HEK293 (cell line): ENCODE results near the gene PILRA.
"Not testable (repeated sequence)": the region's sequence is repeated elsewhere in the genome, so short reads cannot be mapped to it uniquely, and the experiment has no call there.

Experiments used
- CTCF ChIA-PET: fragments of 350-600 bp; formaldehyde crosslinking; extraction: SDS; loops from one replicate; lab custom pipeline; 2021; ENCODE audit warnings: antibody characterized with exemption; lab: Yijun Ruan, JAX
- POLR2A ChIA-PET: fragments of 300-600 bp; formaldehyde crosslinking; extraction: SDS; loops from one replicate; lab custom pipeline; 2020; ENCODE audit warnings: antibody characterized with exemption, inconsistent platforms; lab: Yijun Ruan, JAX
- H3K27ac ChIP-seq: fragments of 200-500 bp; sonication (Bioruptor generic); 2 replicates; pipeline ENCODE4 v1.5.1; 2014; ENCODE audit warnings: low read depth, low read length, control low read depth, inconsistent platforms; ENCODE audit errors: extremely low read depth
- H3K36me3 ChIP-seq, 2 experiments: fragments of 200-500 bp in 1 of 2; sonication (Bioruptor generic) in 1 of 2; 1 replicate in 1 of 2; 2 replicates in 1 of 2; pipeline ENCODE4 v1.5.1; 2014 to 2017; ENCODE audit warnings: inconsistent platforms in 2 of 2, low read length in 2 of 2; ENCODE audit not compliant: control insufficient read depth in 2 of 2, insufficient read depth in 1 of 2
- H3K4me1 ChIP-seq: fragments of 200-500 bp; sonication (Bioruptor generic); 2 replicates; pipeline ENCODE4 v1.5.1; 2014; ENCODE audit warnings: mild to moderate bottlenecking, low read length, inconsistent platforms; ENCODE audit not compliant: control insufficient read depth, insufficient read depth
- H3K4me3 ChIP-seq: 2 replicates; pipeline ENCODE4 v1.5.1; 2011; ENCODE audit warnings: low read depth, mild to moderate bottlenecking, control low read depth, low read length, moderate library complexity
- H3K9me3 ChIP-seq: fragments of 200-500 bp; sonication (Bioruptor generic); 2 replicates; pipeline ENCODE4 v1.5.1; 2014; ENCODE audit warnings: low read depth, low read length, inconsistent platforms; ENCODE audit not compliant: control insufficient read depth, insufficient read depth
- CTCF ChIP-seq: fragments of 450-650 bp; formaldehyde crosslinking; IDR thresholded peaks from 2 replicates; pipeline ENCODE4 v1.5.1; 2016; ENCODE audit warnings: missing biosample characterization, missing genetic modification characterization
- KLF8 ChIP-seq: fragments of 450-650 bp; formaldehyde crosslinking; IDR thresholded peaks from 2 replicates; pipeline ENCODE4 v1.5.1; 2016; ENCODE audit warnings: missing biosample characterization, missing genetic modification characterization
- SP2 ChIP-seq: fragments of 450-650 bp; formaldehyde crosslinking; IDR thresholded peaks from 2 replicates; pipeline ENCODE4 v1.5.1; 2016; ENCODE audit warnings: missing biosample characterization, missing genetic modification characterization
- TRIM28 ChIP-seq: IDR thresholded peaks from 2 replicates; pipeline ENCODE4 v1.6.1; 2011; ENCODE audit warnings: low read length, control low read depth, borderline replicate concordance
- ZBTB7A ChIP-seq: fragments of 450-650 bp; formaldehyde crosslinking; IDR thresholded peaks from 2 replicates; pipeline ENCODE4 v1.5.1; 2016; ENCODE audit warnings: low read depth, missing biosample characterization, missing genetic modification characterization
- ZEB2 ChIP-seq: fragments of 450-650 bp; formaldehyde crosslinking; IDR thresholded peaks from 2 replicates; pipeline ENCODE4 v1.5.1; 2016; ENCODE audit warnings: missing biosample characterization, missing genetic modification characterization
- ZNF132 ChIP-seq: fragments of 450-650 bp; formaldehyde crosslinking; IDR thresholded peaks from 2 replicates; pipeline ENCODE4 v1.5.1; 2017; ENCODE audit warnings: missing biosample characterization, missing genetic modification characterization, borderline replicate concordance
- ZNF169 ChIP-seq: fragments of 450-650 bp; formaldehyde crosslinking; IDR thresholded peaks from 2 replicates; pipeline ENCODE4 v1.5.1; 2016; ENCODE audit warnings: missing biosample characterization, missing genetic modification characterization
- ZNF175 ChIP-seq: fragments of 450-650 bp; formaldehyde crosslinking; IDR thresholded peaks from 2 replicates; pipeline ENCODE4 v1.5.1; 2016; ENCODE audit warnings: missing biosample characterization, missing genetic modification characterization
- ZNF23 ChIP-seq: fragments of 450-650 bp; formaldehyde crosslinking; IDR thresholded peaks from 2 replicates; pipeline ENCODE4 v1.5.1; 2016; ENCODE audit warnings: missing biosample characterization, missing genetic modification characterization, borderline replicate concordance
- ZNF350 ChIP-seq: fragments of 450-650 bp; formaldehyde crosslinking; IDR thresholded peaks from 2 replicates; pipeline ENCODE4 v1.5.0; 2017; ENCODE audit warnings: missing biosample characterization, mild to moderate bottlenecking, missing genetic modification characterization
- ZNF449 ChIP-seq: fragments of 450-650 bp; formaldehyde crosslinking; IDR thresholded peaks from 2 replicates; pipeline ENCODE4 v1.5.1; 2017; ENCODE audit warnings: missing biosample characterization, mild to moderate bottlenecking, missing genetic modification characterization, moderate library complexity
- ZNF501 ChIP-seq: fragments of 450-650 bp; formaldehyde crosslinking; IDR thresholded peaks from 2 replicates; pipeline ENCODE4 v1.5.1; 2016; ENCODE audit warnings: missing biosample characterization, missing genetic modification characterization
- ZNF623 ChIP-seq: fragments of 450-650 bp; formaldehyde crosslinking; IDR thresholded peaks from 2 replicates; pipeline ENCODE4 v1.5.1; 2016; ENCODE audit warnings: missing biosample characterization, missing genetic modification characterization
- ZNF654 ChIP-seq: fragments of 450-650 bp; formaldehyde crosslinking; IDR thresholded peaks from 2 replicates; pipeline ENCODE4 v1.5.1; 2016; ENCODE audit warnings: low read depth, missing biosample characterization, missing genetic modification characterization
- ZNF660 ChIP-seq: fragments of 450-650 bp; IDR thresholded peaks from 2 replicates; pipeline ENCODE4 v1.5.1; 2018; ENCODE audit warnings: missing biosample characterization, mild to moderate bottlenecking, missing genetic modification characterization
- ZNF747 ChIP-seq: fragments of 450-650 bp; formaldehyde crosslinking; IDR thresholded peaks from 2 replicates; pipeline ENCODE4 v1.5.1; 2016; ENCODE audit warnings: missing biosample characterization, missing genetic modification characterization
- ZNF785 ChIP-seq: fragments of 450-650 bp; formaldehyde crosslinking; IDR thresholded peaks from 2 replicates; pipeline ENCODE4 v1.5.1; 2016; ENCODE audit warnings: missing biosample characterization, missing genetic modification characterization
- ZNF791 ChIP-seq: fragments of 450-650 bp; formaldehyde crosslinking; IDR thresholded peaks from 2 replicates; pipeline ENCODE4 v1.5.1; 2016; ENCODE audit warnings: missing biosample characterization, missing genetic modification characterization
- ZXDB ChIP-seq: fragments of 450-650 bp; formaldehyde crosslinking; IDR thresholded peaks from 2 replicates; pipeline ENCODE4 v1.5.1; 2016; ENCODE audit warnings: missing biosample characterization, missing genetic modification characterization
- TF ChIP-seq, protein P1 (sequence below): fragments of 450-650 bp; formaldehyde crosslinking; IDR thresholded peaks from 2 replicates; pipeline ENCODE4 v1.5.1; 2016; ENCODE audit warnings: missing biosample characterization, missing genetic modification characterization
- TF ChIP-seq, protein P2 (sequence below): fragments of 450-650 bp; formaldehyde crosslinking; IDR thresholded peaks from 2 replicates; pipeline ENCODE4 v1.5.1; 2016; ENCODE audit warnings: missing biosample characterization, missing genetic modification characterization

Gene PILRA

GRCh38 chr7:100382234-100382853, 9.1 kb downstream of the PILRA start:
- H3K36me3 ChIP-seq, H3K9me3 ChIP-seq, H3K27ac ChIP-seq, H3K4me1 ChIP-seq, H3K4me3 ChIP-seq: not testable (repeated sequence)
- CTCF ChIA-PET = interaction anchor here (0.5 to 0.7 kb wide), 2 partner anchors 20 to 256 kb away, joined by 3 read pairs; no protein-coding TSS in a partner anchor
- POLR2A ChIA-PET = interaction anchor here (1.1 to 1.4 kb wide), 3 partner anchors 26 to 62 kb away, joined by 3 to 4 read pairs (median 3); partner anchors contain the start of gene ZCWPW1
- TF ChIP-seq SP2 (tag by site-specific recombination) (peak; percentile 25), ZNF350 (tag by site-specific recombination) (peak; percentile 58; the same call in 1 of the 2 replicates)

GRCh38 chr7:100384628-100385294, 11.5 kb downstream of the PILRA start:
- TF ChIP-seq ZEB2 (tag by site-specific recombination) = no peak
- TF ChIP-seq ZBTB7A (tag by site-specific recombination) = no peak
- TF ChIP-seq ZNF747 (tag by site-specific recombination) = no peak
- TF ChIP-seq ZXDB (tag by site-specific recombination) = no peak
- no peak for TF ChIP-seq CTCF (tag by site-specific recombination)
- no peak for TF ChIP-seq ZNF791
- no peak for TF ChIP-seq ZNF785 (tag by site-specific recombination)
- TF ChIP-seq ZNF23 (tag by site-specific recombination) = no peak
- TF ChIP-seq, protein P1, sequence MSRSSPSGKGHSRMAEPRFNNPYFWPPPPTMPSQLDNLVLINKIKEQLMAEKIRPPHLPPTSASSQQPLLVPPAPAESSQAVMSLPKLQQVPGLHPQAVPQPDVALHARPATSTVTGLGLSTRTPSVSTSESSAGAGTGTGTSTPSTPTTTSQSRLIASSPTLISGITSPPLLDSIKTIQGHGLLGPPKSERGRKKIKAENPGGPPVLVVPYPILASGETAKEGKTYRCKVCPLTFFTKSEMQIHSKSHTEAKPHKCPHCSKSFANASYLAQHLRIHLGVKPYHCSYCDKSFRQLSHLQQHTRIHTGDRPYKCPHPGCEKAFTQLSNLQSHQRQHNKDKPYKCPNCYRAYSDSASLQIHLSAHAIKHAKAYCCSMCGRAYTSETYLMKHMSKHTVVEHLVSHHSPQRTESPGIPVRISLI (tag by site-specific recombination) = no peak
- TF ChIP-seq ZNF132 = no peak
- TF ChIP-seq ZNF501 (tag by site-specific recombination) = no peak
- TF ChIP-seq ZNF623 (tag by site-specific recombination) = no peak
- TF ChIP-seq TRIM28 = no peak
- TF ChIP-seq, protein P2, sequence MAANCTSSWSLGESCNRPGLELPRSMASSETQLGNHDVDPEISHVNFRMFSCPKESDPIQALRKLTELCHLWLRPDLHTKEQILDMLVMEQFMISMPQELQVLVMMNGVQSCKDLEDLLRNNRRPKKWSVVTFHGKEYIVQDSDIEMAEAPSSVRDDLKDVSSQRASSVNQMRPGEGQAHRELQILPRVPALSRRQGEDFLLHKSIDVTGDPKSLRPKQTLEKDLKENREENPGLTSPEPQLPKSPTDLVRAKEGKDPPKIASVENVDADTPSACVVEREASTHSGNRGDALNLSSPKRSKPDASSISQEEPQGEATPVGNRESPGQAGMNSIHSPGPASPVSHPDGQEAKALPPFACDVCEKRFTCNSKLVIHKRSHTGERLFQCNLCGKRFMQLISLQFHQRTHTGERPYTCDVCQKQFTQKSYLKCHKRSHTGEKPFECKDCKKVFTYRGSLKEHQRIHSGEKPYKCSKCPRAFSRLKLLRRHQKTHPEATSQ = no peak
- no peak overlapping the region for H3K27ac ChIP-seq
- ChIA-PET CTCF (interaction anchor here (0.6 to 1.3 kb wide), 3 partner anchors 19 to 134 kb away, joined by 3 to 7 read pairs (median 6); no protein-coding TSS in a partner anchor), POLR2A (interaction anchor here (0.5 kb wide), 1 partner anchor 52 kb away, joined by 3 read pairs; the partner anchor contains the start of gene PPP1R35)
- H3K36me3 ChIP-seq = no peaks in the 10 kb centered on the region
- H3K4me1 ChIP-seq = no peaks in the 10 kb centered on the region
- H3K4me3 ChIP-seq = no peak overlapping the region
- H3K9me3 ChIP-seq = no peaks in the 10 kb centered on the region

DNA sequence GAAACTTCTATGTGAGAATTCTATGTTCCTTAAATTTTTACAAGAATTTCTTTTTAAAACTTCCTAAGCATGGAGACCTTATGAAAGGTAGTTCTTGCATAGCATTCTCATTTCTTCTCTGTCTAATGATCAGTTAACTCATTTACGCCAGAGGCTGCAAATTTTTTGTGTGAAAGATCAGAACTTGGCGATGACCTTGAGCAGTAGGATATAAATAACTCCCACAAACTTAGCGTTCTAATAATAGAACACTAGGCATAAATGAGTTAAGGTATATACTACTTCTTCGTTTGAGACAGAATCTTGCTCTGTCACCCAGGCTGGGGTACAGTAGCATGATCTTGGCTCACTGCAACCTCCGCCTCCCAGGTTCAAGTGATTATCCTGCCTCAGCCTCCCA, 13.7 kb downstream of the PILRA start:
- CTCF ChIA-PET = interaction anchor here (0.6 to 1.7 kb wide), 4 partner anchors 20 to 407 kb away, joined by 3 to 9 read pairs (median 3); partner anchors contain the start of gene ZCWPW1
- H3K4me1 ChIP-seq = no peaks in the 10 kb centered on the region
- TF ChIP-seq ZNF654 (tag by site-specific recombination) = no peak
- TF ChIP-seq ZNF660 (tag by site-specific recombination) = no peak
- TF ChIP-seq KLF8 (tag by site-specific recombination) = no peak
- TF ChIP-seq SP2 (tag by site-specific recombination) = no peak
- no peak for TF ChIP-seq ZNF175
- TF ChIP-seq ZNF23 (tag by site-specific recombination) = no peak
- no peak for TF ChIP-seq ZNF169
- TF ChIP-seq ZNF449 (tag by site-specific recombination) = no peak

More for the DNA sequence above, 13.7 kb downstream of the PILRA start:
- POLR2A ChIA-PET = interaction anchor here (1.8 kb wide), 1 partner anchor 42 kb away, joined by 5 read pairs; the partner anchor contains the start of genes MEPCE and ZCWPW1
- H3K36me3 ChIP-seq = no peaks in the 10 kb centered on the region
- H3K4me3 ChIP-seq = no peak overlapping the region
- H3K9me3 ChIP-seq = no peaks in the 10 kb centered on the region
- no peak overlapping the region for H3K27ac ChIP-seq
